Endodermal cell (in vitro differentiated cells): ENCODE measurements around the gene HKDC1. TPM values are rescaled to one million over a fixed set of nuclear protein-coding genes. Genes with fewer than 3 reads are reported as not detected.
A peak's percentile ranks its signal among the peaks of the same experiment; 100 is the strongest.

Source experiments
- DNase-seq: peaks from one replicate; pipeline ENCODE4 v3.0.0-alpha.2; 2017
- H3K27ac ChIP-seq: 2 replicates; pipeline ENCODE4 v1.5.1; 2013; ENCODE audit warnings: mild to moderate bottlenecking, low read depth, low read length, moderate library complexity
- H3K27me3 ChIP-seq: 2 replicates; pipeline ENCODE4 v1.6.1; 2013; ENCODE audit warnings: mild to moderate bottlenecking, low read length, moderate library complexity; ENCODE audit not compliant: insufficient read depth, control insufficient read depth, poor library complexity, severe bottlenecking
- H3K36me3 ChIP-seq: 2 replicates; pipeline ENCODE4 v1.7.0; 2013; ENCODE audit warnings: mild to moderate bottlenecking, low read length, moderate library complexity; ENCODE audit not compliant: control insufficient read depth, insufficient read depth
- H3K4me1 ChIP-seq: one replicate; pipeline ENCODE4 v1.7.0; 2013; ENCODE audit warnings: low read length; ENCODE audit not compliant: control insufficient read depth, insufficient read depth
- H3K4me3 ChIP-seq: 2 replicates; pipeline ENCODE4 v1.5.1; 2013; ENCODE audit warnings: mild to moderate bottlenecking, low read length, moderate library complexity
- H3K9ac ChIP-seq: 2 replicates; pipeline ENCODE4 v1.6.1; 2013; ENCODE audit warnings: mild to moderate bottlenecking, low read length, moderate library complexity; ENCODE audit not compliant: poor library complexity, severe bottlenecking; ENCODE audit errors: extremely low read depth
- H3K9me3 ChIP-seq: 2 replicates; pipeline ENCODE4 v1.6.1; 2013; ENCODE audit warnings: mild to moderate bottlenecking, low read length, moderate library complexity; ENCODE audit not compliant: control insufficient read depth
- H3K27ac Mint-ChIP-seq: 2 replicates; pipeline ENCODE4 v1.8.0; 2020; ENCODE audit warnings: mixed read lengths
- H3K27me3 Mint-ChIP-seq: 2 replicates; pipeline ENCODE4 v1.8.0; 2021; ENCODE audit warnings: mild to moderate bottlenecking, mixed read lengths; ENCODE audit not compliant: insufficient read depth
- H3K36me3 Mint-ChIP-seq: 2 replicates; pipeline ENCODE4 v1.8.0; 2020; ENCODE audit warnings: low read depth, mixed read lengths
- H3K4me1 Mint-ChIP-seq: 2 replicates; pipeline ENCODE4 v1.8.0; 2020; ENCODE audit warnings: mixed read lengths
- H3K4me3 Mint-ChIP-seq: 2 replicates; pipeline ENCODE4 v1.8.0; 2020; ENCODE audit warnings: mild to moderate bottlenecking, moderate library complexity, mixed read lengths
- H3K9me3 Mint-ChIP-seq: 2 replicates; pipeline ENCODE4 v1.8.0; 2020; ENCODE audit warnings: mild to moderate bottlenecking, mixed read lengths
- CTCF ChIP-seq: fragments of 200-600 bp; sonication (generic); conservative IDR thresholded peaks from 2 replicates; pipeline ENCODE4 v1.5.0; 2021; ENCODE audit warnings: antibody characterized with exemption, mild to moderate bottlenecking
- WGBS, 2 experiments: methylation state at CpG; one replicate each; pipeline versions ENCODE4 v1.1.5 to v1.1.7; 2013; ENCODE audit warnings: missing lambda C conversion rate in 2 of 2, mixed read lengths in 1 of 2; ENCODE audit not compliant: insufficient coverage in 1 of 2, insufficient read length in 1 of 2; 5-methylcytosine and 5-hydroxymethylcytosine counted together
- total RNA-seq, 2 donors: library from RNA; stranded (reverse); fragmentation: NEBNext Ultra II Directional in 1 of 2; extraction: Animal tissue kit (Norgen Biotek cat#: 25700) in 1 of 2; gene quantifications; 2 replicates in 1 of 2; 3 replicates in 1 of 2; pipeline ENCODE4 v1.2.1, GENCODE V29; 2021

Gene HKDC1
- total RNA-seq, 2 donors from 2014 or later, result 0.22 TPM; not detected in 1

GRCh38 chr10:69176823-69177222 lies 43.3 kb upstream of the HKDC1 start:
- no peak for TF ChIP-seq CTCF
- DNase-seq, result no peak
- Mint-ChIP-seq H3K27ac (no peak overlapping the region), H3K27me3 (no peaks in the 10 kb centered on the region), H3K4me1 (peaks cover 16% of the 10 kb centered on the region), H3K4me3 (no peak overlapping the region), H3K36me3 (peaks cover 15% of the 10 kb centered on the region), H3K9me3 (no peaks in the 10 kb centered on the region)
- Histone ChIP-seq H3K4me1 (no peaks in the 10 kb centered on the region), H3K27me3 (no peaks in the 10 kb centered on the region), H3K27ac (no peak overlapping the region), H3K9ac (no peak overlapping the region), H3K9me3 (no peaks in the 10 kb centered on the region), H3K36me3 (peaks cover 8% of the 10 kb centered on the region), H3K4me3 (no peak overlapping the region)
- WGBS, 2 experiments, result 91 to 100% methylated on average over 2 of the region's 2 CpGs

GRCh38 chr10:69179089-69179742 lies 40.9 kb upstream of the HKDC1 start:
- Histone ChIP-seq H3K9me3 (no peaks in the 10 kb centered on the region), H3K4me1 (no peaks in the 10 kb centered on the region), H3K4me3 (peak overlapping the region; percentile 93), H3K27ac (no peak overlapping the region), H3K9ac (peak overlapping the region; percentile 99), H3K36me3 (peaks cover 3% of the 10 kb centered on the region), H3K27me3 (no peaks in the 10 kb centered on the region)
- Mint-ChIP-seq H3K9me3 (no peaks in the 10 kb centered on the region), H3K36me3 (peaks cover 6% of the 10 kb centered on the region), H3K4me1 (peaks cover 16% of the 10 kb centered on the region), H3K4me3 (peak overlapping the region; percentile 94), H3K27ac (peak overlapping the region; percentile 100), H3K27me3 (no peaks in the 10 kb centered on the region)
- DNase-seq, result peak; percentile 50
- 46 to 51% methylated on average over 17 to 21 of the region's 21 CpGs for WGBS, 2 experiments
- no peak for TF ChIP-seq CTCF

- H3K9me3 Mint-ChIP-seq, result no peaks in the 10 kb centered on the region
- Histone ChIP-seq H3K4me1 (no peaks in the 10 kb centered on the region), H3K4me3 (peak within 1 kb of the TSS; percentile 93), H3K9ac (peak within 1 kb of the TSS; percentile 99), H3K27ac (peak within 1 kb of the TSS; percentile 99), H3K27me3 (no peaks in the 10 kb centered on the region), H3K36me3 (peaks cover 8% of the 10 kb centered on the region), H3K9me3 (no peaks in the 10 kb centered on the region)
- peak within 1 kb of the TSS; percentile 94 for H3K4me3 Mint-ChIP-seq
- peak; percentile 94 for DNase-seq
- WGBS, 2 experiments, result 0% methylated on average over 24 to 44 of the region's 44 CpGs
- no peak for TF ChIP-seq CTCF
- peak within 1 kb of the TSS; percentile 100 for H3K27ac Mint-ChIP-seq
- H3K36me3 Mint-ChIP-seq, result peaks cover 6% of the 10 kb centered on the region
- H3K4me1 Mint-ChIP-seq, result peaks cover 16% of the 10 kb centered on the region
- no peaks in the 10 kb centered on the region for H3K27me3 Mint-ChIP-seq
Observed at GRCh38 chr10:69179743-69180524, 40.2 kb upstream of the HKDC1 start, which contains the start of gene SUPV3L1. Gene SUPV3L1 (plus strand): TSS chr10:69180234. CDS start chr10:69180292, 58 bp downstream.
